GM12873 (cell line): ENCODE measurements around the gene CAMK1.

Source experiments
- CTCF ChIP-seq: IDR thresholded peaks from 2 replicates; pipeline ENCODE4 v1.5.1; 2012; ENCODE audit warnings: low read depth, mild to moderate bottlenecking, moderate library complexity, low read length, control low read depth; ENCODE audit not compliant: insufficient read depth; ENCODE audit errors: missing control alignments

Gene CAMK1

GRCh38 chr3:9732080-9732739, 37.5 kb downstream of the CAMK1 start:
- TF ChIP-seq CTCF = no peak

GRCh38 chr3:9731206-9732079, 38.3 kb downstream of the CAMK1 start, which contains the start of gene BRPF1:
BRPF1 (plus strand) TSS chr3:9731735; CDS start chr3:9734141, 2,406 bp downstream.
- TF ChIP-seq CTCF = no peak

GRCh38 chr3:9730657-9731205, 39.0 kb downstream of the CAMK1 start:
- TF ChIP-seq CTCF = no peak

GRCh38 chr3:9729419-9729818, 40.3 kb downstream of the CAMK1 start:
- TF ChIP-seq CTCF = no peak

GRCh38 chr3:9727743-9728142, 42.0 kb downstream of the CAMK1 start:
- no peak for TF ChIP-seq CTCF

- peak; percentile 87 for TF ChIP-seq CTCF
Observed at GRCh38 chr3:9727041-9727595, 42.6 kb downstream of the CAMK1 start.
